Liver (tissue), 9 donors: ENCODE results near the gene AIMP1. TPM values are rescaled to one million over a fixed set of nuclear protein-coding genes. Genes with fewer than 3 reads are reported as not detected.

Experiments used
- DNase-seq: peaks from one replicate; pipeline ENCODE4 v3.0.0-alpha.2; 2017; ENCODE audit warnings: low spot score
- H3K27ac ChIP-seq, 2 donors: one replicate each; pipeline ENCODE4 v1.7.0; 2013; ENCODE audit warnings: inconsistent platforms in 2 of 2, low read length in 2 of 2, control low read depth in 1 of 2, low read depth in 1 of 2, mild to moderate bottlenecking in 1 of 2
- H3K27me3 ChIP-seq, 4 donors: one replicate each; pipeline versions ENCODE4 v1.6.1 to v1.7.0; 2013; ENCODE audit warnings: low read length in 3 of 4, inconsistent platforms in 1 of 4, mild to moderate bottlenecking in 1 of 4, moderate library complexity in 1 of 4; ENCODE audit not compliant: control insufficient read depth in 4 of 4, insufficient read depth in 4 of 4
- H3K36me3 ChIP-seq, 4 donors: one replicate each; pipeline versions ENCODE4 v1.6.1 to v1.7.0; 2013; ENCODE audit warnings: low read length in 3 of 4, mild to moderate bottlenecking in 3 of 4, low read depth in 1 of 4, moderate library complexity in 1 of 4; ENCODE audit not compliant: control insufficient read depth in 4 of 4, insufficient read depth in 3 of 4
- H3K4me1 ChIP-seq, 4 donors: one replicate each; pipeline versions ENCODE4 v1.6.1 to v1.7.0; 2013; ENCODE audit warnings: low read length in 3 of 4, mild to moderate bottlenecking in 3 of 4, moderate library complexity in 1 of 4; ENCODE audit not compliant: control insufficient read depth in 4 of 4, insufficient read depth in 4 of 4
- H3K4me3 ChIP-seq, 3 donors: one replicate each; pipeline versions ENCODE4 v1.6.1 to v1.7.0; 2013; ENCODE audit warnings: low read length in 3 of 3, control low read depth in 1 of 3, low read depth in 1 of 3, mild to moderate bottlenecking in 1 of 3
- H3K9ac ChIP-seq, 2 donors: one replicate each; pipeline ENCODE4 v1.7.0; 2013; ENCODE audit warnings: low read length in 2 of 2, mild to moderate bottlenecking in 2 of 2, moderate library complexity in 2 of 2, control low read depth in 1 of 2, low read depth in 1 of 2
- H3K9me3 ChIP-seq, 4 donors: one replicate each; pipeline versions ENCODE4 v1.6.1 to v1.7.0; 2013; ENCODE audit warnings: low read length in 3 of 4; ENCODE audit not compliant: control insufficient read depth in 4 of 4
- EGR1 ChIP-seq, 2 donors: IDR thresholded peaks; 2 replicates each; pipeline ENCODE4 v1.6.1; 2016 to 2018; ENCODE audit warnings: antibody characterized with exemption in 2 of 2, low read depth in 2 of 2
- FOXA2 ChIP-seq: IDR thresholded peaks from 2 replicates; pipeline ENCODE4 v1.6.1; 2016; ENCODE audit warnings: antibody characterized with exemption
- GABPA ChIP-seq, 2 donors: IDR thresholded peaks in 1 of 2; conservative IDR thresholded peaks in 1 of 2; 2 replicates each; pipeline ENCODE4 v1.6.1; 2016; ENCODE audit warnings: antibody characterized with exemption in 2 of 2, mild to moderate bottlenecking in 1 of 2, moderate library complexity in 1 of 2
- HNF4A ChIP-seq, 2 donors: conservative IDR thresholded peaks; 2 replicates each; pipeline ENCODE4 v1.6.1; 2016; ENCODE audit warnings: antibody characterized with exemption in 2 of 2, mild to moderate bottlenecking in 2 of 2
- HNF4G ChIP-seq: IDR thresholded peaks from 2 replicates; pipeline ENCODE4 v1.6.1; 2016; ENCODE audit warnings: antibody characterized with exemption
- JUND ChIP-seq, 2 donors: IDR thresholded peaks; 2 replicates each; pipeline ENCODE4 v1.6.1; 2016; ENCODE audit warnings: antibody characterized with exemption in 2 of 2
- NR2F2 ChIP-seq: IDR thresholded peaks from 2 replicates; pipeline ENCODE4 v1.6.1; 2016; ENCODE audit warnings: antibody characterized with exemption
- RAD21 ChIP-seq, 2 donors: IDR thresholded peaks; 2 replicates each; pipeline ENCODE4 v1.6.1; 2016; ENCODE audit warnings: antibody characterized with exemption in 2 of 2, mild to moderate bottlenecking in 2 of 2
- RXRA ChIP-seq, 2 donors: IDR thresholded peaks; 2 replicates each; pipeline ENCODE4 v1.6.1; 2017 to 2018; ENCODE audit warnings: antibody characterized with exemption in 2 of 2, mild to moderate bottlenecking in 1 of 2
- TAF1 ChIP-seq: conservative IDR thresholded peaks from 2 replicates; pipeline ENCODE4 v1.6.1; 2016; ENCODE audit warnings: antibody characterized with exemption, mild to moderate bottlenecking
- YY1 ChIP-seq: IDR thresholded peaks from 2 replicates; pipeline ENCODE4 v1.6.1; 2016; ENCODE audit warnings: antibody characterized with exemption, mild to moderate bottlenecking
- polyA plus RNA-seq, 2 donors: library from polyadenylated mRNA; stranded (reverse) in 1 of 2; unstranded in 1 of 2; fragments of 200-250 nt in 1 of 2; fragments of >200 nt in 1 of 2; fragmentation: Nextera tagmentation in 1 of 2; extraction: Ambion mirVana in 1 of 2; gene quantifications; one replicate each; pipeline versions ENCODE4 v1.2.1 to v1.2.3, GENCODE V29; 2013 to 2015
- total RNA-seq, 2 donors: library from RNA; depleted of rRNA; stranded (reverse); fragments of >200 nt; gene quantifications; one replicate each; pipeline ENCODE4 v1.2.3, GENCODE V29; 2014
- TF ChIP-seq, protein P1 (sequence below): IDR thresholded peaks from 2 replicates; pipeline ENCODE4 v1.6.1; 2016; ENCODE audit warnings: antibody characterized with exemption
- TF ChIP-seq, protein P2 (sequence below): IDR thresholded peaks from 2 replicates; pipeline ENCODE4 v1.6.1; 2016; ENCODE audit warnings: antibody characterized with exemption
- TF ChIP-seq, protein P3 (sequence below): IDR thresholded peaks from 2 replicates; pipeline ENCODE4 v1.6.1; 2016; ENCODE audit warnings: antibody characterized with exemption, mild to moderate bottlenecking
- TF ChIP-seq, protein P4 (sequence below): IDR thresholded peaks from 2 replicates; pipeline ENCODE4 v1.6.1; 2016; ENCODE audit warnings: antibody characterized with exemption
- donor health status: healthy.
- donor health status: healthy.
- donor health status: healthy.
- donor health status: healthy.
- donor health status: healthy.

AIMP1 gene
- total and polyA plus RNA-seq, 4 donors = 8.6 to 44.6 (median 10.5) TPM

DNA sequence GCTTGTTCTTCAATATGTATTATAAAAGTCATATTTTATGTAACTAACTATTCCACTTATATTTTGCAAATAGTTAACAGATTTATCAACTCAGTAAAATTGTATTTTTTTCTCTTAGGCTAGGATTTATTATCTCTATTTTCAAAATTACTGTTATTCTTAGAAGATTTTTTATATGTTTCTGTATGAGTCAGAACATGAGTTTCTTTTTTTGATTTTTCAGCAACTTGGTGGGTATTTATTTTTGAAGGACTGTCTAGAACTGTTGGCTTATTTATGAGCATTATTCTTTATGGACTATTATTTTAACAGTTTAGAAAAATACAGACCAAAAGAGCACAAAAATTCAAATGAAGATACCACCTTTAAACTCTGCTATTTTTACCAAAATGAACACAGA is 6.8 kb downstream of the AIMP1 start:
- Histone ChIP-seq H3K27ac (no peak overlapping the region), H3K36me3 (peaks cover 3 to 22% (median 15%) of the 10 kb centered on the region in 4 donors)
- TF ChIP-seq HNF4G (no peak), HNF4A (conservative IDR thresholded peaks at IDR 0.05) (no peak), RAD21 (IDR thresholded peaks at IDR 0.05) (no peak), EGR1 (IDR thresholded peaks at IDR 0.05; ENCODE audit: low read depth in 2 of 2) (no peak), TAF1 (no peak), RXRA (IDR thresholded peaks at IDR 0.05) (no peak), FOXA2 (no peak), JUND (IDR thresholded peaks at IDR 0.05) (no peak), NR2F2 (no peak), YY1 (no peak)
- TF ChIP-seq, protein P1, sequence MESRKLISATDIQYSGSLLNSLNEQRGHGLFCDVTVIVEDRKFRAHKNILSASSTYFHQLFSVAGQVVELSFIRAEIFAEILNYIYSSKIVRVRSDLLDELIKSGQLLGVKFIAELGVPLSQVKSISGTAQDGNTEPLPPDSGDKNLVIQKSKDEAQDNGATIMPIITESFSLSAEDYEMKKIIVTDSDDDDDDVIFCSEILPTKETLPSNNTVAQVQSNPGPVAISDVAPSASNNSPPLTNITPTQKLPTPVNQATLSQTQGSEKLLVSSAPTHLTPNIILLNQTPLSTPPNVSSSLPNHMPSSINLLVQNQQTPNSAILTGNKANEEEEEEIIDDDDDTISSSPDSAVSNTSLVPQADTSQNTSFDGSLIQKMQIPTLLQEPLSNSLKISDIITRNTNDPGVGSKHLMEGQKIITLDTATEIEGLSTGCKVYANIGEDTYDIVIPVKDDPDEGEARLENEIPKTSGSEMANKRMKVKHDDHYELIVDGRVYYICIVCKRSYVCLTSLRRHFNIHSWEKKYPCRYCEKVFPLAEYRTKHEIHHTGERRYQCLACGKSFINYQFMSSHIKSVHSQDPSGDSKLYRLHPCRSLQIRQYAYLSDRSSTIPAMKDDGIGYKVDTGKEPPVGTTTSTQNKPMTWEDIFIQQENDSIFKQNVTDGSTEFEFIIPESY = no peak
- TF ChIP-seq, protein P2, sequence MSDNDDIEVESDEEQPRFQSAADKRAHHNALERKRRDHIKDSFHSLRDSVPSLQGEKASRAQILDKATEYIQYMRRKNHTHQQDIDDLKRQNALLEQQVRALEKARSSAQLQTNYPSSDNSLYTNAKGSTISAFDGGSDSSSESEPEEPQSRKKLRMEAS = no peak
- TF ChIP-seq, protein P3, sequence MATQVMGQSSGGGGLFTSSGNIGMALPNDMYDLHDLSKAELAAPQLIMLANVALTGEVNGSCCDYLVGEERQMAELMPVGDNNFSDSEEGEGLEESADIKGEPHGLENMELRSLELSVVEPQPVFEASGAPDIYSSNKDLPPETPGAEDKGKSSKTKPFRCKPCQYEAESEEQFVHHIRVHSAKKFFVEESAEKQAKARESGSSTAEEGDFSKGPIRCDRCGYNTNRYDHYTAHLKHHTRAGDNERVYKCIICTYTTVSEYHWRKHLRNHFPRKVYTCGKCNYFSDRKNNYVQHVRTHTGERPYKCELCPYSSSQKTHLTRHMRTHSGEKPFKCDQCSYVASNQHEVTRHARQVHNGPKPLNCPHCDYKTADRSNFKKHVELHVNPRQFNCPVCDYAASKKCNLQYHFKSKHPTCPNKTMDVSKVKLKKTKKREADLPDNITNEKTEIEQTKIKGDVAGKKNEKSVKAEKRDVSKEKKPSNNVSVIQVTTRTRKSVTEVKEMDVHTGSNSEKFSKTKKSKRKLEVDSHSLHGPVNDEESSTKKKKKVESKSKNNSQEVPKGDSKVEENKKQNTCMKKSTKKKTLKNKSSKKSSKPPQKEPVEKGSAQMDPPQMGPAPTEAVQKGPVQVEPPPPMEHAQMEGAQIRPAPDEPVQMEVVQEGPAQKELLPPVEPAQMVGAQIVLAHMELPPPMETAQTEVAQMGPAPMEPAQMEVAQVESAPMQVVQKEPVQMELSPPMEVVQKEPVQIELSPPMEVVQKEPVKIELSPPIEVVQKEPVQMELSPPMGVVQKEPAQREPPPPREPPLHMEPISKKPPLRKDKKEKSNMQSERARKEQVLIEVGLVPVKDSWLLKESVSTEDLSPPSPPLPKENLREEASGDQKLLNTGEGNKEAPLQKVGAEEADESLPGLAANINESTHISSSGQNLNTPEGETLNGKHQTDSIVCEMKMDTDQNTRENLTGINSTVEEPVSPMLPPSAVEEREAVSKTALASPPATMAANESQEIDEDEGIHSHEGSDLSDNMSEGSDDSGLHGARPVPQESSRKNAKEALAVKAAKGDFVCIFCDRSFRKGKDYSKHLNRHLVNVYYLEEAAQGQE = no peak
- TF ChIP-seq, protein P4, sequence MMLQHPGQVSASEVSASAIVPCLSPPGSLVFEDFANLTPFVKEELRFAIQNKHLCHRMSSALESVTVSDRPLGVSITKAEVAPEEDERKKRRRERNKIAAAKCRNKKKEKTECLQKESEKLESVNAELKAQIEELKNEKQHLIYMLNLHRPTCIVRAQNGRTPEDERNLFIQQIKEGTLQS = no peak

DNA sequence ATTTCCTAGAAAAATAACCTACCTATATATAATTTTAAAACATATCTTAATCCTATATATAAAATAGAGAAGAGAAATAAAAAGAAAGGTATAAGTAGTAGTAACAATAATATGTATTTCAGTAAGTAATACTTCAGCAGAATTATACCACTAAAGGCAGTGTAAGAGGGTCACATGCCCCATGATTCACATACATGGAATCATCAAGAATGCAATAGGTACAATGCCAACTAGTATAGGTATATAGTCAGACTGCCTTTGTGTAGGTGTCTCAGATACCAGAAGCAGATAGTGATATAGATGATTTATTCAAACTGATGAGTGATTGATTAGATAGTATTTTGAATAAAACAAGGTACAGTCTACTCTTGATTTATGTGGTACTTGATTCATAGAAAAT is 9.4 kb downstream of the AIMP1 start:
- DNase-seq = no peak
- H3K9me3 ChIP-seq = no peaks in the 10 kb centered on the region
- H3K9ac ChIP-seq = no peak overlapping the region
- no peaks in the 10 kb centered on the region for H3K27me3 ChIP-seq
- TF ChIP-seq TAF1 = no peak
- TF ChIP-seq, protein P1 = no peak
- TF ChIP-seq GABPA (IDR thresholded peaks at IDR 0.05 in 1 of 2, conservative IDR thresholded peaks at IDR 0.05 in 1 of 2) = no peak
- no peak for TF ChIP-seq HNF4G
- H3K27ac ChIP-seq = no peak overlapping the region
- H3K4me3 ChIP-seq = no peak overlapping the region
- H3K4me1 ChIP-seq = no peaks in the 10 kb centered on the region
- peaks cover 3 to 34% (median 17%) of the 10 kb centered on the region in 4 donors for H3K36me3 ChIP-seq

More for the DNA sequence above, 6.8 kb downstream of the AIMP1 start:
- DNase-seq = no peak
- H3K9me3 ChIP-seq = no peaks in the 10 kb centered on the region
- H3K27me3 ChIP-seq = no peaks in the 10 kb centered on the region
- H3K9ac ChIP-seq = no peak overlapping the region
- no peak overlapping the region for H3K4me3 ChIP-seq
- H3K4me1 ChIP-seq = peaks cover 0 to 5% (median 4%) of the 10 kb centered on the region in 4 donors
